Ovary (tissue), 3 donors: ENCODE data around the gene COL6A3.

Source experiments
- CTCF ChIP-seq, 3 donors: fragments of 450-650 bp in 2 of 3; fragments of 200-600 bp in 1 of 3; IDR thresholded peaks; one replicate each; pipeline versions ENCODE4 v1.5.1 to v1.8.0; 2016 to 2022; ENCODE audit warnings: antibody characterized with exemption in 3 of 3, mild to moderate bottlenecking in 1 of 3
- EP300 ChIP-seq: sonication (generic); formaldehyde crosslinking; IDR thresholded peaks from one replicate; pipeline ENCODE4 v1.6.1; 2017; ENCODE audit warnings: antibody characterized with exemption
- POLR2A ChIP-seq: fragments of 450-650 bp; IDR thresholded peaks from one replicate; pipeline ENCODE4 v1.6.1; 2017; ENCODE audit warnings: antibody characterized with exemption, mild to moderate bottlenecking, moderate library complexity
- donor health status: DM: no; HTN: no; CAD: no.

GRCh38 chr2:237437566-237437965, 23.6 kb upstream of the COL6A3 start:
- TF ChIP-seq EP300 = no peak
- no peak for TF ChIP-seq CTCF (IDR thresholded peaks at IDR 0.05)
- TF ChIP-seq POLR2A = no peak
